ENCODE data around the gene BTBD10. TPM values are rescaled to one million over a fixed set of nuclear protein-coding genes. Genes with fewer than 3 reads are reported as not detected.
"Not testable (repeated sequence)": the region's sequence is repeated elsewhere in the genome, so short reads cannot be mapped to it uniquely, and the experiment has no call there.

Gene BTBD10
- total and polyA plus RNA-seq, 7 donors = 18.9 to 77.8 (median 43.3) TPM

DNA sequence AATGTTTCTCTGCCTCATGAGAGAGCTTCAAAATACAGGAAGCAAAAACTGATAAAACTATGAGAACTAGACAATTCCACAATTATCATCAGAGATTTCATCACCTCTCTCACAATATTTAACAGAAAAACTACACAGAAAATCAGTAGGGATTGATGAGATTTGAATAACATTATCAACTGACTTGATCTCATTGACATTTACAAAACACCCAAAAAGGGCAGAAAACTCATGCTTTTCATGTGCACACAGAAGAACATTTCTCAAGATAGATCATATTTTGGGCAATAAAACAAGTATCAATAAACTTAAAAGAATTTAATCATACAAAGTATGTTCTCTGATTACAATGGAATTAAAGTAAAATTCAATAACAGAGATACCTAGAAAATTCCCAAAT, 35.6 kb downstream of the BTBD10 start:
- DNase-seq = no peak
- H3K9me3 ChIP-seq = no peaks in the 10 kb centered on the region
- no peaks in the 10 kb centered on the region for H3K27me3 ChIP-seq
- no peaks in the 10 kb centered on the region for H3K36me3 ChIP-seq
- H3K4me1 ChIP-seq = peaks cover 0 to 19% (median 0%) of the 10 kb centered on the region in 4 donors
- no peak overlapping the region for H3K4me3 ChIP-seq
- intact Hi-C loops (cut with DNase I) = no loop called here
- TF ChIP-seq, protein P1, sequence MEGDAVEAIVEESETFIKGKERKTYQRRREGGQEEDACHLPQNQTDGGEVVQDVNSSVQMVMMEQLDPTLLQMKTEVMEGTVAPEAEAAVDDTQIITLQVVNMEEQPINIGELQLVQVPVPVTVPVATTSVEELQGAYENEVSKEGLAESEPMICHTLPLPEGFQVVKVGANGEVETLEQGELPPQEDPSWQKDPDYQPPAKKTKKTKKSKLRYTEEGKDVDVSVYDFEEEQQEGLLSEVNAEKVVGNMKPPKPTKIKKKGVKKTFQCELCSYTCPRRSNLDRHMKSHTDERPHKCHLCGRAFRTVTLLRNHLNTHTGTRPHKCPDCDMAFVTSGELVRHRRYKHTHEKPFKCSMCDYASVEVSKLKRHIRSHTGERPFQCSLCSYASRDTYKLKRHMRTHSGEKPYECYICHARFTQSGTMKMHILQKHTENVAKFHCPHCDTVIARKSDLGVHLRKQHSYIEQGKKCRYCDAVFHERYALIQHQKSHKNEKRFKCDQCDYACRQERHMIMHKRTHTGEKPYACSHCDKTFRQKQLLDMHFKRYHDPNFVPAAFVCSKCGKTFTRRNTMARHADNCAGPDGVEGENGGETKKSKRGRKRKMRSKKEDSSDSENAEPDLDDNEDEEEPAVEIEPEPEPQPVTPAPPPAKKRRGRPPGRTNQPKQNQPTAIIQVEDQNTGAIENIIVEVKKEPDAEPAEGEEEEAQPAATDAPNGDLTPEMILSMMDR (IDR thresholded peaks at IDR 0.05) = no peak
- TF ChIP-seq POLR2AphosphoS5 (IDR thresholded peaks at IDR 0.05) = no peak
- TF ChIP-seq EP300 (IDR thresholded peaks at IDR 0.05) = no peak
- no peak for TF ChIP-seq POLR2A (IDR thresholded peaks at IDR 0.05)
- H3K27ac ChIP-seq = no peak overlapping the region

DNA sequence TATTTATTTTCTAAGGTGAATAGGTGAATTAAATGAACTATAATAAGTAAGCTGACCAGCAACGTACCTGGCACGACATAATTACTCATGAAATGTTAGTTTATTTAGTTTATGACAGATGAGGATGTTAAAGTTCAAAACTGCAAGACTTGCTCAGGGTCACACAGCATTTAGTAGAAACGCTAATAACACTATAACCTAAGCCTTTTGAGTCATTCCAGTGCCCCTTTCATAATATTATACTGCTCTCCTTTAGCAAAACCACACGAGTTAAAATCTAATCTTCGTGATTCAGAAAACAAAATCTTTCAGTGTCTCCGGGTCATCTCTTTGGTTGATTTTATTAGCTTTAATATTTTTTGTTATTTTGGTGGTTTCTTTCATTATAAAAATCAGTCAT, 39.6 kb downstream of the BTBD10 start:
- H3K36me3 ChIP-seq = peaks cover 0 to 11% (median 0%) of the 10 kb centered on the region in 4 donors
- peaks cover 0 to 19% (median 0%) of the 10 kb centered on the region in 4 donors for H3K4me1 ChIP-seq
- H3K27ac ChIP-seq = no peak overlapping the region
- intact Hi-C loops (cut with DNase I) = no loop called here
- WGBS, 2 donors = 38 to 84% methylated on average over 6 of the region's 6 CpGs
- TF ChIP-seq EP300 (IDR thresholded peaks at IDR 0.05) (no peak), POLR2A (IDR thresholded peaks at IDR 0.05) (no peak), POLR2AphosphoS5 (IDR thresholded peaks at IDR 0.05) (no peak)
- TF ChIP-seq, protein P1 (IDR thresholded peaks at IDR 0.05) = no peak
- no peak for DNase-seq
- H3K9me3 ChIP-seq = no peaks in the 10 kb centered on the region
- H3K27me3 ChIP-seq = no peaks in the 10 kb centered on the region
- no peak overlapping the region for H3K4me3 ChIP-seq

DNA sequence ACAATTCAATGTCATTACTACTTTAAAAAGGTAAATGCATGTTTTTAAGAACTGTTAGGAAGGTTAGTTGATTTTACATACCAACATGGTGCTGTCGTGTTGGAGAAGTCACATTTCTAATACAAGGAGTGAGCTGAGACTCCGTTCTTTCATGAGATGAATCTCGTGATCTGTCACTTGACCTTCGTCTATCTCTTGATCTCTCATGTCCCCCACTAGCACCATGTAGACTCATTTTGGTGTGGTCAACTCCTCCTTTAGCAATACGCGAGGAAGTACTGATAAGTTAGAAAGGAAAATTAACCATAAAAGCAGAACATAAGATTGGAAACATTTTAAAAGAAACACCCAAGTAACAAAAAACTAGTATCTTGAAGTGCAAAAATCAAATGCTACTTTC, 41.5 kb downstream of the BTBD10 start:
- DNase-seq = no peak
- no peak overlapping the region for H3K4me3 ChIP-seq
- TF ChIP-seq, protein P1 (IDR thresholded peaks at IDR 0.05) = no peak
- no peak for TF ChIP-seq EP300 (IDR thresholded peaks at IDR 0.05)
- no peak for TF ChIP-seq POLR2A (IDR thresholded peaks at IDR 0.05)
- TF ChIP-seq POLR2AphosphoS5 (IDR thresholded peaks at IDR 0.05) = no peak
- no peaks in the 10 kb centered on the region for H3K9me3 ChIP-seq
- WGBS, 2 donors = 92 to 97% methylated on average over 6 of the region's 6 CpGs
- H3K36me3 ChIP-seq = peaks cover 0 to 23% (median 4%) of the 10 kb centered on the region in 4 donors
- intact Hi-C loops (cut with DNase I) = no loop called here
- H3K27me3 ChIP-seq = no peaks in the 10 kb centered on the region
- no peak overlapping the region for H3K27ac ChIP-seq
- peaks cover 0 to 19% (median 0%) of the 10 kb centered on the region in 4 donors for H3K4me1 ChIP-seq

DNA sequence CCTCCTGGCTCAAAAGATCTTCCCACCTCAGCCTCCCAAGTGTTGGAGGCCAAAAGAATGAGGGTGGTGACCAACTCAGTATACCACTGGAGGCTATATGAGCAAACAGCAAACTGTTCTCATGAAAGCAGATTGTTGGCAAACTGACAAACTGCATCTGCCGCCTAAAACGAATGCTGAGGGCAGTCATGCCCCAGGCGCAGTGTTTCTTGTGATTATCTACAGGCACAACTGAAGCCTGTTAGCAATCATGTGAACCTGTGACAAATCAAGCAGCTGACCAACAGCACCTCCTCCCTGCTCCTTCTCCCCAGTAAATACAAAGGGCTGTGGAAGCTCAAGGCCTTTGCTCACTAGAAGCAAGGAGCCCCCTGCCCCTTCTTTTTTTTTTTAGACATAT, 47.8 kb downstream of the BTBD10 start:
- Histone ChIP-seq H3K27ac (no peak overlapping the region), H3K4me3 (no peak overlapping the region), H3K27me3 (no peaks in the 10 kb centered on the region), H3K9me3 (no peaks in the 10 kb centered on the region), H3K4me1 (no peaks in the 10 kb centered on the region), H3K36me3 (peaks cover 0 to 74% (median 13%) of the 10 kb centered on the region in 4 donors)
- intact Hi-C loops (cut with DNase I) = no loop called here
- 91 to 94% methylated on average over 3 of the region's 3 CpGs for WGBS, 2 donors
- no peak for TF ChIP-seq EP300 (IDR thresholded peaks at IDR 0.05)
- no peak for TF ChIP-seq POLR2A (IDR thresholded peaks at IDR 0.05)
- TF ChIP-seq POLR2AphosphoS5 (IDR thresholded peaks at IDR 0.05) = no peak
- TF ChIP-seq, protein P1 (IDR thresholded peaks at IDR 0.05) = no peak
- DNase-seq = no peak

DNA sequence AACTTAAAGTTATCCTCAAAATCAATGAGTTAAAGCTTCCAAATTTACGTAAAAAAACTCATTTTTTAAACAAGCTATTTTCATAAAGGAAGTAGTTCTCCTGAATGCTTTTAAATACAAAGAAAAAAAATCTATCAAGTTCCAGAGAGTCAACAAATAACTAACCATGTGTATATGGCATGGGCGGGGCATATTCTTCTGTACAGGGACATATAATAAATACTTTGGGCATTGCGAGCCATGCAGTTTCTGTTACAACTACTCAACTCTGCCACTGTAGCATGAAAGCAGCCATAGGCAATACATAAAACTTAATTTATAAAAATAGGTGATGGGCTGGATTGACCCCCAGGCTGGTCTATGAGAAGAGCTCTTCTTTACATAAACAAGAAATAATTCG, 57.8 kb downstream of the BTBD10 start:
- H3K36me3 ChIP-seq = peaks cover 0 to 40% (median 4%) of the 10 kb centered on the region in 4 donors
- no peak overlapping the region for H3K4me3 ChIP-seq
- DNase-seq = no peak
- intact Hi-C loops (cut with DNase I) = no loop called here
- H3K27ac ChIP-seq = no peak overlapping the region
- no peaks in the 10 kb centered on the region for H3K27me3 ChIP-seq
- WGBS, 2 donors = 33 to 77% methylated on average over 4 of the region's 4 CpGs
- H3K4me1 ChIP-seq = no peaks in the 10 kb centered on the region
- H3K9me3 ChIP-seq = no peaks in the 10 kb centered on the region
- TF ChIP-seq, protein P1 (IDR thresholded peaks at IDR 0.05) = no peak
- TF ChIP-seq POLR2AphosphoS5 (IDR thresholded peaks at IDR 0.05) (no peak), EP300 (IDR thresholded peaks at IDR 0.05) (no peak), POLR2A (IDR thresholded peaks at IDR 0.05) (no peak)

DNA sequence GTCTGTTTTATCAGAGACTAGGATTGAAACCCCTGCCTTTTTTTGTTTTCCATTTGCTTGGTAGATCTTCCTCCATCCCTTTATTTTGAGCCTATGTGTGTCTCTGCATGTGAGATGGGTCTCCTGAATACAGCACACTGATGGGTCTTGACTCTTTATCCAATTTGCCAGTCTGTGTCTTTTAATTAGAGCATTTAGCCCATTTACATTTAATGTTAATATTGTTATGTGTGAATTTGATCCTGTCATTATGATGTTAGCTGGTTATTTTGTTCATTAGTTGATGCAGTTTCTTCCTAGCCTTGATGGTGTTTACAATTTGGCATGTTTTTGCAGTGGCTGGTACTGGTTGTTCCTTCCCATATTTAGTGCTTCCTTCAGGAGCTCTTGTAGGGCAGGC, 64.7 kb downstream of the BTBD10 start:
- DNase-seq; H3K9me3 ChIP-seq; H3K27ac ChIP-seq; H3K27me3 ChIP-seq; H3K4me1 ChIP-seq; H3K4me3 ChIP-seq; intact Hi-C loops (cut with DNase I): not testable (repeated sequence)
- peaks cover 0 to 28% (median 3%) of the 10 kb centered on the region in 4 donors for H3K36me3 ChIP-seq
